Activated B cell treated with CpG ODN at 0.5 μM for 24 hours (primary cell): Measurements from ENCODE around the gene SENP5. TPM values are rescaled to one million over a fixed set of nuclear protein-coding genes. Genes with fewer than 3 reads are reported as not detected.

Source experiments
- ATAC-seq: fragments of 200-7000 bp; cut with Tn5 transposase; one replicate; pipeline ENCODE4 v1.10.0; 2021; ENCODE audit warnings: low read depth, mild to moderate bottlenecking, moderate library complexity
- CTCF ChIA-PET: fragments of 350-600 bp; sonication (Branson Sonifier 250); formaldehyde crosslinking; loops from one replicate; lab custom pipeline; 2021; ENCODE audit warnings: antibody characterized with exemption; lab: Charles Lee
- POLR2A ChIA-PET: fragments of 350-600 bp; sonication (Branson Sonifier 250); formaldehyde crosslinking; loops from one replicate; lab custom pipeline; 2021; ENCODE audit warnings: antibody characterized with exemption; lab: Charles Lee
- DNase-seq: peaks from one replicate; pipeline ENCODE4 v3.0.0; 2022
- H3K27ac Mint-ChIP-seq: one replicate; pipeline ENCODE4 v1.8.0; 2020; ENCODE audit warnings: mixed read lengths
- H3K27me3 Mint-ChIP-seq: one replicate; pipeline ENCODE4 v1.8.0; 2021; ENCODE audit warnings: mixed read lengths
- H3K36me3 Mint-ChIP-seq: one replicate; pipeline ENCODE4 v1.8.0; 2021; ENCODE audit warnings: low read depth, mixed read lengths
- H3K4me1 Mint-ChIP-seq: one replicate; pipeline ENCODE4 v1.8.0; 2021; ENCODE audit warnings: mixed read lengths
- H3K4me3 Mint-ChIP-seq: one replicate; pipeline ENCODE4 v1.8.0; 2020; ENCODE audit warnings: mild to moderate bottlenecking, mixed read lengths
- H3K9me3 Mint-ChIP-seq: one replicate; pipeline ENCODE4 v1.8.0; 2020; ENCODE audit warnings: mixed read lengths
- intact Hi-C: fragments of 100-400 bp; cut with micrococcal nuclease; formaldehyde crosslinking; loops from one replicate; pipeline ENCODE4 v1.15.1; 2024
- total RNA-seq: library from RNA; stranded (reverse); gene quantifications from 2 replicates; pipeline ENCODE4 v1.2.3, GENCODE V29; 2022
- TF ChIP-seq, protein P1 (sequence below): fragments of 200-600 bp; IDR thresholded peaks from one replicate; pipeline ENCODE4 v1.8.0; 2022; ENCODE audit warnings: antibody characterized with exemption, mild to moderate bottlenecking

SENP5 gene
- total RNA-seq, 1 donor from 2014 or later = 45.2 TPM

GRCh38 chr3:196936288-196936687 is 68.6 kb downstream of the SENP5 start:
- peaks cover 78% of the 10 kb centered on the region for H3K36me3 Mint-ChIP-seq
- H3K4me1 Mint-ChIP-seq = peaks cover 45% of the 10 kb centered on the region
- ATAC-seq = no peak
- H3K27ac Mint-ChIP-seq = no peak overlapping the region
- no peak overlapping the region for H3K4me3 Mint-ChIP-seq
- TF ChIP-seq, protein P1, sequence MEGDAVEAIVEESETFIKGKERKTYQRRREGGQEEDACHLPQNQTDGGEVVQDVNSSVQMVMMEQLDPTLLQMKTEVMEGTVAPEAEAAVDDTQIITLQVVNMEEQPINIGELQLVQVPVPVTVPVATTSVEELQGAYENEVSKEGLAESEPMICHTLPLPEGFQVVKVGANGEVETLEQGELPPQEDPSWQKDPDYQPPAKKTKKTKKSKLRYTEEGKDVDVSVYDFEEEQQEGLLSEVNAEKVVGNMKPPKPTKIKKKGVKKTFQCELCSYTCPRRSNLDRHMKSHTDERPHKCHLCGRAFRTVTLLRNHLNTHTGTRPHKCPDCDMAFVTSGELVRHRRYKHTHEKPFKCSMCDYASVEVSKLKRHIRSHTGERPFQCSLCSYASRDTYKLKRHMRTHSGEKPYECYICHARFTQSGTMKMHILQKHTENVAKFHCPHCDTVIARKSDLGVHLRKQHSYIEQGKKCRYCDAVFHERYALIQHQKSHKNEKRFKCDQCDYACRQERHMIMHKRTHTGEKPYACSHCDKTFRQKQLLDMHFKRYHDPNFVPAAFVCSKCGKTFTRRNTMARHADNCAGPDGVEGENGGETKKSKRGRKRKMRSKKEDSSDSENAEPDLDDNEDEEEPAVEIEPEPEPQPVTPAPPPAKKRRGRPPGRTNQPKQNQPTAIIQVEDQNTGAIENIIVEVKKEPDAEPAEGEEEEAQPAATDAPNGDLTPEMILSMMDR = no peak
- no peak for DNase-seq
- ChIA-PET CTCF (no interaction called here), POLR2A (no interaction called here)
- H3K27me3 Mint-ChIP-seq = no peaks in the 10 kb centered on the region
- intact Hi-C loops = no loop called here
- no peaks in the 10 kb centered on the region for H3K9me3 Mint-ChIP-seq

- Mint-ChIP-seq H3K9me3 (no peaks in the 10 kb centered on the region), H3K4me3 (no peak overlapping the region), H3K36me3 (peaks cover 75% of the 10 kb centered on the region), H3K27ac (no peak overlapping the region), H3K27me3 (no peaks in the 10 kb centered on the region), H3K4me1 (peaks cover 42% of the 10 kb centered on the region)
- ATAC-seq (no peak), DNase-seq (no peak)
- CTCF ChIA-PET = interaction anchor here (1.6 kb wide), 1 partner anchor 100 kb away, joined by 4 read pairs; no protein-coding TSS in a partner anchor
- TF ChIP-seq, protein P1 = no peak
- POLR2A ChIA-PET = interaction anchor here (0.7 kb wide), 1 partner anchor 60 kb away, joined by 4 read pairs; no protein-coding TSS in a partner anchor
- intact Hi-C loops = no loop called here
These were observed 70.4 kb downstream of the SENP5 start for GRCh38 chr3:196938124-196938523.

- TF ChIP-seq, protein P1 = no peak
- CTCF ChIA-PET = interaction anchor here (1.6 kb wide), 1 partner anchor 101 kb away, joined by 4 read pairs; no protein-coding TSS in a partner anchor
- H3K9me3 Mint-ChIP-seq = no peaks in the 10 kb centered on the region
- intact Hi-C loops = no loop called here
- H3K4me1 Mint-ChIP-seq = peaks cover 43% of the 10 kb centered on the region
- peaks cover 72% of the 10 kb centered on the region for H3K36me3 Mint-ChIP-seq
- no peak for DNase-seq
- H3K27me3 Mint-ChIP-seq = no peaks in the 10 kb centered on the region
- H3K4me3 Mint-ChIP-seq = no peak overlapping the region
- no peak for ATAC-seq
- no peak overlapping the region for H3K27ac Mint-ChIP-seq
- POLR2A ChIA-PET = interaction anchor here (0.7 kb wide), 1 partner anchor 61 kb away, joined by 4 read pairs; no protein-coding TSS in a partner anchor
These were observed 70.9 kb downstream of the SENP5 start for GRCh38 chr3:196938576-196938975.

DNA sequence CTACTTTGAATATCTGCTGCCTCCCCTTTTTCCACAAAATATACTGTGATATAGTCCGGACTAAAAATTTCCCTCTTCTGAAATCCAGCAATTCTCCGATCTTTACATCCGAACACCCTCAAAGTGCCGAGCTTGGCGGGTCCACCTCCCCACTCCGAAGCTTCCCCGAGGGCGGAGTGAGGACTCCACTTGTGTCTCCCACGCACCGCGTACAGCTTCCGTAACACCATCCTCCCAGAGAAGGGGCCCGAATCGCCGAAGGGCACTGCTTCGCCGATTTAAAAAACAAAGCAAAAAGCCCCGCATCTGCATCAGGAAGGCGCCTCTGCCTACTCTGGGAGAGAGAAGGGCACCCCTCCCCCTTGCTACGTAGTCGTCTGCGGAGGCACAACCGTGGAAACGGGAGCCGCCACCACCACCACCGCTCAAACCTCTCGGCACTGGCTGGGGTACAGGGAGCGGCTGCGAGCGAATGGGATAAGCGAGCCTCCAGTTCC is 74.1 kb downstream of the SENP5 start:
- Mint-ChIP-seq H3K27ac (peak overlapping the region; percentile 95), H3K27me3 (no peaks in the 10 kb centered on the region), H3K4me3 (peak overlapping the region; percentile 95), H3K9me3 (no peaks in the 10 kb centered on the region), H3K4me1 (peaks cover 57% of the 10 kb centered on the region), H3K36me3 (peaks cover 59% of the 10 kb centered on the region)
- DNase-seq (no peak), ATAC-seq (peak; percentile 37)
- ChIA-PET CTCF (interaction anchor here (0.6 to 1.6 kb wide), 6 partner anchors 28 to 413 kb away, joined by 3 to 6 read pairs (median 4); partner anchors contain the start of gene PAK2), POLR2A (interaction anchor here (0.7 to 4.5 kb wide), 22 partner anchors 9 to 509 kb away, joined by 3 to 49 read pairs (median 5); partner anchors contain the start of genes DLG1, FBXO45, MELTF and PAK2)
- intact Hi-C loops = loop anchor here (1.0 to 5.0 kb wide), 10 partner anchors 9 to 509 kb away; partner anchors contain the start of genes FBXO45, PAK2, PIGZ and SENP5
- TF ChIP-seq, protein P1 = no peak

- TF ChIP-seq, protein P1 = no peak
- H3K4me1 Mint-ChIP-seq = peaks cover 57% of the 10 kb centered on the region
- ATAC-seq = peak; percentile 91
These were observed 74.7 kb downstream of the SENP5 start, which contains the start of gene NCBP2 for GRCh38 chr3:196942226-196942914. TSS of gene NCBP2 (minus strand) at chr3:196942528. CDS start at chr3:196942503, 25 bp downstream.

More at GRCh38 chr3:196942226-196942914, 74.7 kb downstream of the SENP5 start, which contains the start of gene NCBP2:
- no peaks in the 10 kb centered on the region for H3K9me3 Mint-ChIP-seq
- H3K4me3 Mint-ChIP-seq = peak within 1 kb of the TSS; percentile 95
- POLR2A ChIA-PET = interaction anchor here (0.5 to 4.5 kb wide), 22 partner anchors 8 to 510 kb away, joined by 3 to 49 read pairs (median 5); partner anchors contain the start of genes DLG1, FBXO45, MELTF and PAK2
- no peaks in the 10 kb centered on the region for H3K27me3 Mint-ChIP-seq
- H3K36me3 Mint-ChIP-seq = peaks cover 53% of the 10 kb centered on the region
- CTCF ChIA-PET = interaction anchor here (0.6 to 1.6 kb wide), 6 partner anchors 27 to 546 kb away, joined by 3 to 6 read pairs (median 4); no protein-coding TSS in a partner anchor
- peak; percentile 99 for DNase-seq
- peak within 1 kb of the TSS; percentile 95 for H3K27ac Mint-ChIP-seq
- intact Hi-C loops = loop anchor here (1.0 to 5.0 kb wide), 10 partner anchors 10 to 510 kb away; partner anchors contain the start of genes FBXO45, PAK2, PIGZ and SENP5
